Uterus (tissue), 2 donors: ENCODE measurements around the gene HMGXB4.

ENCODE experiments used
- POLR2A ChIP-seq, 2 donors: fragments of 450-650 bp; IDR thresholded peaks; one replicate each; pipeline ENCODE4 v1.6.1; 2016; ENCODE audit warnings: antibody characterized with exemption in 2 of 2, mild to moderate bottlenecking in 1 of 2, moderate library complexity in 1 of 2
- TF ChIP-seq, protein P1 (sequence below), 4 experiments: fragments of 200-600 bp in 2 of 4; fragments of 450-650 bp in 2 of 4; sonication (generic) in 2 of 4; IDR thresholded peaks; one replicate each; pipeline ENCODE4 v1.5.1; 2016 to 2019; ENCODE audit warnings: antibody characterized with exemption in 4 of 4, mild to moderate bottlenecking in 2 of 4, moderate library complexity in 1 of 4

DNA sequence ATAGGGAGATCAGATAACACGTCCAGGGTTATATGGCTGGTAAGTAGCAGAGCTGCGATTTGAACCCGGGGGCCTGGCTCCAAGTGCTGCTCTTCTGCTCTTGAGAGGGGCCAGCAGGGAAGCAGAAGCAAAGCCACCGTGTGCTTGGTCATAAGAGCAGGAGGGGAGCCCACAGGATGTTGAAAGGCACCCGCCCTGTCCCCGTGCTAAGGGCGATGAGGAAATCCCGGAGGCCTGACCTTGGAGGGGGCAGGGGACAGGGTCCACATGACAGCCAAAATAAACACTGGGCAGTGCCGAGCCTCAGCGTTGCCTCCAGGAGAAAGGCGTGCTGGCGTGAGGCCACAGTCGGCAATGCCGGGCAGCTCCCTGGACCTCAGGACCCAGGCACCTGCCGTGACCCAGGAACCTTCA lies 71.2 kb downstream of the HMGXB4 start:
- TF ChIP-seq, protein P1, sequence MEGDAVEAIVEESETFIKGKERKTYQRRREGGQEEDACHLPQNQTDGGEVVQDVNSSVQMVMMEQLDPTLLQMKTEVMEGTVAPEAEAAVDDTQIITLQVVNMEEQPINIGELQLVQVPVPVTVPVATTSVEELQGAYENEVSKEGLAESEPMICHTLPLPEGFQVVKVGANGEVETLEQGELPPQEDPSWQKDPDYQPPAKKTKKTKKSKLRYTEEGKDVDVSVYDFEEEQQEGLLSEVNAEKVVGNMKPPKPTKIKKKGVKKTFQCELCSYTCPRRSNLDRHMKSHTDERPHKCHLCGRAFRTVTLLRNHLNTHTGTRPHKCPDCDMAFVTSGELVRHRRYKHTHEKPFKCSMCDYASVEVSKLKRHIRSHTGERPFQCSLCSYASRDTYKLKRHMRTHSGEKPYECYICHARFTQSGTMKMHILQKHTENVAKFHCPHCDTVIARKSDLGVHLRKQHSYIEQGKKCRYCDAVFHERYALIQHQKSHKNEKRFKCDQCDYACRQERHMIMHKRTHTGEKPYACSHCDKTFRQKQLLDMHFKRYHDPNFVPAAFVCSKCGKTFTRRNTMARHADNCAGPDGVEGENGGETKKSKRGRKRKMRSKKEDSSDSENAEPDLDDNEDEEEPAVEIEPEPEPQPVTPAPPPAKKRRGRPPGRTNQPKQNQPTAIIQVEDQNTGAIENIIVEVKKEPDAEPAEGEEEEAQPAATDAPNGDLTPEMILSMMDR (IDR thresholded peaks at IDR 0.05), result no peak
- TF ChIP-seq POLR2A (IDR thresholded peaks at IDR 0.05), result no peak
